Measurements from ENCODE around the gene B3GALT6.

DNA sequence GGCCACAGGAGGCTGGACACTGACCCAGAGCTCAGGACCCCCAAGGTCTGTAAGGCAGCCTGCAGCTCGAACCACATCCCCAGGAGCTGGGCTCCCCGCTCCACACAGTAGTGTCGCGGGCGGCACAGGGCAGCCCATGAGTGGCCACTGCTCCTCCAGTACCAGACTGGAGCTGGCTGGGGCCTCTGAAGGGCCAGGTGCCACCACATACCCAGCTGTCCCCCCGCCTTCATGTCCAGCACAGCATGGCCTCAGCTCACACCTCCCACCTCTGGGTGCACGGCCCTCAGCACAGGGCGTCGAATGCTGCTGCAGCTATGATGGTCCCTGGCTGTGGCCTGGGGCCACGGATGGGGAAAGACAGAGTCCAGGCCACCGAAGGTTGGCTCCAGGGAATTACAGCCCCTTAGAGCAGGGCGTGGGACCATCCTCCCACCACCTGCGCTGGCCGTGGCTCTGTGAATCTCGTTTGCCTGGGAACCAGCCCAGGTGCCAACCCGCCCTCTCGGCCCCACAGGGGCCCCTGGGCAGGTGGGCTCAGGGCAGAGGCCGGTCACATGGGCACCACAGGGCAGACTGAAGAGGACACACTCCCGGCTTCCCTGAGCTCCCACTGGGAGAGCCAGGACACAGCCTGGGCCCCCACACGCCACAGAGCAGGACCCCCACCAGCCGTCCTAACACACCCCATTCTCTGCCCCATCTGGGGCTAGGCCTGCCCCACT, 16.0 kb upstream of the B3GALT6 start:
- TF ChIP-seq NR2F2 (IDR thresholded peaks at IDR 0.05) (no peak), EGR1 (IDR thresholded peaks at IDR 0.05; ENCODE audit: low read depth in 2 of 2) (no peak), HNF4G (IDR thresholded peaks at IDR 0.05) (no peak), RAD21 (IDR thresholded peaks at IDR 0.05) (no peak), SP1 (IDR thresholded peaks at IDR 0.05) (no peak), FOXA1 (IDR thresholded peaks at IDR 0.05) (no peak), YY1 (IDR thresholded peaks at IDR 0.05) (no peak), TAF1 (conservative IDR thresholded peaks at IDR 0.05) (no peak), RXRA (IDR thresholded peaks at IDR 0.05) (no peak)
- TF ChIP-seq, protein P1, sequence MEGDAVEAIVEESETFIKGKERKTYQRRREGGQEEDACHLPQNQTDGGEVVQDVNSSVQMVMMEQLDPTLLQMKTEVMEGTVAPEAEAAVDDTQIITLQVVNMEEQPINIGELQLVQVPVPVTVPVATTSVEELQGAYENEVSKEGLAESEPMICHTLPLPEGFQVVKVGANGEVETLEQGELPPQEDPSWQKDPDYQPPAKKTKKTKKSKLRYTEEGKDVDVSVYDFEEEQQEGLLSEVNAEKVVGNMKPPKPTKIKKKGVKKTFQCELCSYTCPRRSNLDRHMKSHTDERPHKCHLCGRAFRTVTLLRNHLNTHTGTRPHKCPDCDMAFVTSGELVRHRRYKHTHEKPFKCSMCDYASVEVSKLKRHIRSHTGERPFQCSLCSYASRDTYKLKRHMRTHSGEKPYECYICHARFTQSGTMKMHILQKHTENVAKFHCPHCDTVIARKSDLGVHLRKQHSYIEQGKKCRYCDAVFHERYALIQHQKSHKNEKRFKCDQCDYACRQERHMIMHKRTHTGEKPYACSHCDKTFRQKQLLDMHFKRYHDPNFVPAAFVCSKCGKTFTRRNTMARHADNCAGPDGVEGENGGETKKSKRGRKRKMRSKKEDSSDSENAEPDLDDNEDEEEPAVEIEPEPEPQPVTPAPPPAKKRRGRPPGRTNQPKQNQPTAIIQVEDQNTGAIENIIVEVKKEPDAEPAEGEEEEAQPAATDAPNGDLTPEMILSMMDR (IDR thresholded peaks at IDR 0.05; ENCODE audit: low read depth, low read length, missing input control): no peak
- TF ChIP-seq, protein P2, sequence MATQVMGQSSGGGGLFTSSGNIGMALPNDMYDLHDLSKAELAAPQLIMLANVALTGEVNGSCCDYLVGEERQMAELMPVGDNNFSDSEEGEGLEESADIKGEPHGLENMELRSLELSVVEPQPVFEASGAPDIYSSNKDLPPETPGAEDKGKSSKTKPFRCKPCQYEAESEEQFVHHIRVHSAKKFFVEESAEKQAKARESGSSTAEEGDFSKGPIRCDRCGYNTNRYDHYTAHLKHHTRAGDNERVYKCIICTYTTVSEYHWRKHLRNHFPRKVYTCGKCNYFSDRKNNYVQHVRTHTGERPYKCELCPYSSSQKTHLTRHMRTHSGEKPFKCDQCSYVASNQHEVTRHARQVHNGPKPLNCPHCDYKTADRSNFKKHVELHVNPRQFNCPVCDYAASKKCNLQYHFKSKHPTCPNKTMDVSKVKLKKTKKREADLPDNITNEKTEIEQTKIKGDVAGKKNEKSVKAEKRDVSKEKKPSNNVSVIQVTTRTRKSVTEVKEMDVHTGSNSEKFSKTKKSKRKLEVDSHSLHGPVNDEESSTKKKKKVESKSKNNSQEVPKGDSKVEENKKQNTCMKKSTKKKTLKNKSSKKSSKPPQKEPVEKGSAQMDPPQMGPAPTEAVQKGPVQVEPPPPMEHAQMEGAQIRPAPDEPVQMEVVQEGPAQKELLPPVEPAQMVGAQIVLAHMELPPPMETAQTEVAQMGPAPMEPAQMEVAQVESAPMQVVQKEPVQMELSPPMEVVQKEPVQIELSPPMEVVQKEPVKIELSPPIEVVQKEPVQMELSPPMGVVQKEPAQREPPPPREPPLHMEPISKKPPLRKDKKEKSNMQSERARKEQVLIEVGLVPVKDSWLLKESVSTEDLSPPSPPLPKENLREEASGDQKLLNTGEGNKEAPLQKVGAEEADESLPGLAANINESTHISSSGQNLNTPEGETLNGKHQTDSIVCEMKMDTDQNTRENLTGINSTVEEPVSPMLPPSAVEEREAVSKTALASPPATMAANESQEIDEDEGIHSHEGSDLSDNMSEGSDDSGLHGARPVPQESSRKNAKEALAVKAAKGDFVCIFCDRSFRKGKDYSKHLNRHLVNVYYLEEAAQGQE (IDR thresholded peaks at IDR 0.05): no peak
- TF ChIP-seq, protein P3, sequence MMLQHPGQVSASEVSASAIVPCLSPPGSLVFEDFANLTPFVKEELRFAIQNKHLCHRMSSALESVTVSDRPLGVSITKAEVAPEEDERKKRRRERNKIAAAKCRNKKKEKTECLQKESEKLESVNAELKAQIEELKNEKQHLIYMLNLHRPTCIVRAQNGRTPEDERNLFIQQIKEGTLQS (IDR thresholded peaks at IDR 0.05): no peak
- TF ChIP-seq, protein P4, sequence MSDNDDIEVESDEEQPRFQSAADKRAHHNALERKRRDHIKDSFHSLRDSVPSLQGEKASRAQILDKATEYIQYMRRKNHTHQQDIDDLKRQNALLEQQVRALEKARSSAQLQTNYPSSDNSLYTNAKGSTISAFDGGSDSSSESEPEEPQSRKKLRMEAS (IDR thresholded peaks at IDR 0.05): no peak
